ENCODE measurements around the gene CFAP58. TPM values are rescaled to one million over a fixed set of nuclear protein-coding genes. Genes with fewer than 3 reads are reported as not detected.

CFAP58 gene
- total RNA-seq, 1 experiment from 2014 or later, result 0.63 TPM

- no peaks in the 10 kb centered on the region for H3K23me2 ChIP-seq (ENCODE audit: insufficient read length, low read depth, low read length, poor library complexity, severe bottlenecking)
- peaks cover 27% of the 10 kb centered on the region in 2 experiments for H3K9me3 Mint-ChIP-seq
- no peak overlapping the region for H3K27ac Mint-ChIP-seq
These were observed 49.3 kb upstream of the CFAP58 start for GRCh38 chr10:104304356-104304745.

More at GRCh38 chr10:104304356-104304745, 49.3 kb upstream of the CFAP58 start:
- peaks cover 18 to 24% (median 18%) of the 10 kb centered on the region in 3 experiments for H3K36me3 Mint-ChIP-seq (ENCODE audit: insufficient read depth in 1 of 3, low read depth in 3 of 3)
- Histone ChIP-seq H3K23ac (ENCODE audit: insufficient read length, low read depth, low read length) (no peak overlapping the region), H2BK120ac (ENCODE audit: low read depth, low read length, poor library complexity, severe bottlenecking) (no peak overlapping the region), H3K56ac (ENCODE audit: insufficient read length, low read depth, low read length) (no peak overlapping the region), H2BK20ac (ENCODE audit: low read depth, low read length, poor library complexity, severe bottlenecking) (no peak overlapping the region), H4K20me1 (ENCODE audit: control insufficient read depth, insufficient read depth, insufficient read length) (no peaks in the 10 kb centered on the region), H3T11ph (ENCODE audit: low read length) (no peak overlapping the region), H2AFZ (ENCODE audit: low read length) (no peak overlapping the region), H3K79me1 (ENCODE audit: insufficient read depth, low read depth, low read length, poor library complexity, severe bottlenecking) (no peaks in the 10 kb centered on the region), H3K27ac (ENCODE audit: insufficient read length, low read depth, low read length) (no peak overlapping the region), H3K4me1 (ENCODE audit: insufficient read depth, low read length) (no peaks in the 10 kb centered on the region), H3K27me3 (ENCODE audit: insufficient read depth, low read length) (no peaks in the 10 kb centered on the region), H2BK12ac (ENCODE audit: insufficient read length, low read depth, low read length) (no peak overlapping the region), H4K91ac (ENCODE audit: insufficient read length, low read depth, low read length) (no peak overlapping the region), H2AK5ac (ENCODE audit: insufficient read length, low read length) (no peak overlapping the region), H3K9ac (ENCODE audit: extremely low read depth, insufficient read length, low read length) (no peak overlapping the region), H3K79me2 (ENCODE audit: insufficient read depth, low read length) (no peaks in the 10 kb centered on the region), H3K4ac (ENCODE audit: low read depth, low read length) (no peak overlapping the region), H3K4me2 (ENCODE audit: insufficient read depth, insufficient read length, low read length) (no peak overlapping the region), H3K9me3 (ENCODE audit: control insufficient read depth, low read depth, low read length) (peaks cover 5% of the 10 kb centered on the region), H2BK15ac (ENCODE audit: low read depth, low read length) (no peak overlapping the region), H2BK5ac (ENCODE audit: insufficient read length, low read length) (no peak overlapping the region), H3K14ac (ENCODE audit: insufficient read depth, low read length) (no peak overlapping the region), H3K18ac (ENCODE audit: insufficient read length, low read depth, low read length) (no peak overlapping the region), H4K8ac (replicated peaks; ENCODE audit: insufficient read length, low read depth, low read length) (no peak overlapping the region), H4K5ac (ENCODE audit: insufficient read length, low read depth, low read length) (no peak overlapping the region)
- no peaks in the 10 kb centered on the region; the same call in none of the 2 replicates for H3K27me3 Mint-ChIP-seq (ENCODE audit: low read depth)
- H3K4me3 Mint-ChIP-seq, result no peak overlapping the region
- DNase-seq, result no peak
- peaks cover 18 to 20% of the 10 kb centered on the region in 2 experiments for H3K4me1 Mint-ChIP-seq
- no peak for TF ChIP-seq CTCF (conservative IDR thresholded peaks at IDR 0.05)
- WGBS (ENCODE audit: extremely low coverage, insufficient read length, low lambda C conversion rate), result no CpG with 5 or more reads among the region's 4 CpGs
